SK-N-SH (cell line): ENCODE measurements around the gene SEPTIN11. TPM values are rescaled to one million over a fixed set of nuclear protein-coding genes. Genes with fewer than 3 reads are reported as not detected.
A peak's percentile ranks its signal among the peaks of the same experiment; 100 is the strongest.

Experiments used
- CTCF ChIA-PET: fragments of 300-600, 350-600 bp; formaldehyde crosslinking; extraction: SDS; loops from one replicate; lab custom pipeline; 2021; lab: Yijun Ruan, JAX
- POLR2A ChIA-PET: fragments of 350-600 bp; sonication (Branson Sonifier 250); formaldehyde crosslinking; extraction: SDS; loops from one replicate; lab custom pipeline; 2020; ENCODE audit warnings: antibody characterized with exemption, inconsistent platforms; lab: Yijun Ruan, JAX
- DNase-seq: peaks from one replicate; pipeline ENCODE4 v3.0.0; 2012
- H2AFZ ChIP-seq: fragments of 200-600 bp; sonication (generic); 2 replicates; pipeline ENCODE4 v1.8.1; 2016; ENCODE audit warnings: antibody characterized with exemption, mild to moderate bottlenecking, low read depth
- H3F3A ChIP-seq: fragments of 200-600 bp; sonication (generic); replicated peaks from 2 replicates; pipeline ENCODE3; 2016; ENCODE audit warnings: antibody characterized with exemption, mild to moderate bottlenecking; ENCODE audit not compliant: insufficient read depth
- H3K27ac ChIP-seq, 2 experiments: fragments of 200-500 bp in 1 of 2; fragments of 200-600 bp in 1 of 2; sonication (Bioruptor generic) in 1 of 2; sonication (generic), shearing (Covaris generic) in 1 of 2; 2 replicates each; pipeline versions ENCODE4 v1.5.1 to v1.6.1; 2014 to 2016; ENCODE audit warnings: low read depth in 2 of 2, inconsistent platforms in 1 of 2, low read length in 1 of 2, mild to moderate bottlenecking in 1 of 2, mixed read lengths in 1 of 2
- H3K27me3 ChIP-seq: fragments of 200-600 bp; sonication (generic), shearing (Covaris generic); 2 replicates; pipeline ENCODE4 v1.6.1; 2016; ENCODE audit warnings: mixed run types; ENCODE audit not compliant: insufficient read depth
- H3K36me3 ChIP-seq, 2 experiments: fragments of 200-500 bp in 1 of 2; fragments of 200-600 bp in 1 of 2; sonication (Bioruptor generic) in 1 of 2; sonication (generic) in 1 of 2; replicated peaks in 1 of 2; 2 replicates each; pipeline versions ENCODE3 to v1.5.1; 2014 to 2016; ENCODE audit warnings: low read length in 1 of 2, mild to moderate bottlenecking in 1 of 2; ENCODE audit not compliant: insufficient read depth in 2 of 2, control insufficient read depth in 1 of 2
- H3K4me1 ChIP-seq, 2 experiments: fragments of 200-500 bp in 1 of 2; fragments of 200-600 bp in 1 of 2; sonication (Bioruptor generic) in 1 of 2; sonication (generic), shearing (Covaris generic) in 1 of 2; 2 replicates each; pipeline versions ENCODE4 v1.5.1 to v1.6.1; 2014 to 2016; ENCODE audit warnings: low read depth in 1 of 2, low read length in 1 of 2, mixed run types in 1 of 2; ENCODE audit not compliant: insufficient read depth in 2 of 2, control insufficient read depth in 1 of 2
- H3K4me2 ChIP-seq: fragments of 200-600 bp; sonication (generic), shearing (Covaris generic); 2 replicates; pipeline ENCODE4 v1.6.1; 2017; ENCODE audit warnings: mixed run types
- H3K4me3 ChIP-seq, 2 experiments: fragments of 200-500 bp in 1 of 2; fragments of 200-600 bp in 1 of 2; sonication (Bioruptor generic) in 1 of 2; sonication (generic), shearing (Covaris generic) in 1 of 2; 2 replicates each; pipeline versions ENCODE4 v1.5.1 to v1.8.1; 2014 to 2016; ENCODE audit warnings: low read depth in 2 of 2, inconsistent platforms in 1 of 2, low read length in 1 of 2, mild to moderate bottlenecking in 1 of 2, mixed read lengths in 1 of 2, moderate library complexity in 1 of 2
- H3K79me2 ChIP-seq: fragments of 200-600 bp; sonication (generic); 2 replicates; pipeline ENCODE4 v1.8.1; 2017; ENCODE audit warnings: mild to moderate bottlenecking; ENCODE audit not compliant: insufficient read depth
- H3K9ac ChIP-seq: fragments of 200-600 bp; sonication (generic); 2 replicates; pipeline ENCODE4 v1.6.1; 2017; ENCODE audit warnings: mixed run types
- H3K9me2 ChIP-seq: fragments of 200-600 bp; sonication (generic); 2 replicates; pipeline ENCODE4 v1.6.1; 2017; ENCODE audit warnings: mixed run types
- H3K9me3 ChIP-seq: fragments of 200-600 bp; sonication (generic); 2 replicates; pipeline ENCODE4 v1.6.1; 2017; ENCODE audit warnings: mixed run types, mild to moderate bottlenecking, moderate library complexity
- H4K20me1 ChIP-seq: fragments of 200-600 bp; sonication (generic); 2 replicates; pipeline ENCODE4 v1.6.1; 2017; ENCODE audit warnings: mild to moderate bottlenecking, mixed run types; ENCODE audit not compliant: insufficient read depth
- CHD2 ChIP-seq: fragments of 150-350 bp; IDR thresholded peaks from 2 replicates; pipeline ENCODE4 v1.6.1; 2018; ENCODE audit warnings: low read length; ENCODE audit not compliant: partially characterized antibody
- EP300 ChIP-seq, 2 experiments: IDR thresholded peaks; 2 replicates each; pipeline versions ENCODE4 v1.4.0 to v1.6.1; 2012; ENCODE audit warnings: borderline replicate concordance in 1 of 2, low read depth in 1 of 2, low read length in 1 of 2
- IRF3 ChIP-seq: fragments of 150-350 bp; IDR thresholded peaks from 2 replicates; pipeline ENCODE4 v1.6.1; 2016; ENCODE audit warnings: mild to moderate bottlenecking, low read depth, low read length
- NRF1 ChIP-seq: IDR thresholded peaks from 2 replicates; pipeline ENCODE4 v1.6.1; 2012; ENCODE audit warnings: low read depth, mild to moderate bottlenecking, low read length
- RAD21 ChIP-seq: IDR thresholded peaks from 2 replicates; pipeline ENCODE4 v1.6.1; 2012; ENCODE audit warnings: mild to moderate bottlenecking, low read length
- RCOR1 ChIP-seq: fragments of 150-350 bp; IDR thresholded peaks from 2 replicates; pipeline ENCODE4 v1.6.1; 2017; ENCODE audit warnings: antibody characterized with exemption, low read length
- TCF12 ChIP-seq: IDR thresholded peaks from 2 replicates; pipeline ENCODE4 v1.4.0; 2012
- TEAD4 ChIP-seq: IDR thresholded peaks from 2 replicates; pipeline ENCODE4 v1.4.0; 2012; ENCODE audit warnings: mild to moderate bottlenecking, borderline replicate concordance; ENCODE audit not compliant: insufficient read depth
- WGBS: methylation state at CpG from one replicate; pipeline ENCODE4 v1.1.6; 2017; ENCODE audit warnings: low lambda C conversion rate; 5-methylcytosine and 5-hydroxymethylcytosine counted together
- polyA plus RNA-seq, 3 experiments: library from polyadenylated mRNA; depleted of rRNA; stranded (reverse); fragments of >200 nt; gene quantifications; 2 replicates each; pipeline ENCODE4 v1.2.3, GENCODE V29; 2012

The SEPTIN11 gene
- polyA plus RNA-seq, 1 of the 3 experiments (the other 2 are of a cell fraction), result 47.4 TPM

GRCh38 chr4:76902233-76902890 lies 47.2 kb upstream of the SEPTIN11 start (continued):
- TF ChIP-seq TEAD4 (no peak), EP300 (IDR thresholded peaks at IDR 0.05; ENCODE audit: borderline replicate concordance in 1 of 2, low read depth in 1 of 2, low read length in 1 of 2) (no peak)

DNA sequence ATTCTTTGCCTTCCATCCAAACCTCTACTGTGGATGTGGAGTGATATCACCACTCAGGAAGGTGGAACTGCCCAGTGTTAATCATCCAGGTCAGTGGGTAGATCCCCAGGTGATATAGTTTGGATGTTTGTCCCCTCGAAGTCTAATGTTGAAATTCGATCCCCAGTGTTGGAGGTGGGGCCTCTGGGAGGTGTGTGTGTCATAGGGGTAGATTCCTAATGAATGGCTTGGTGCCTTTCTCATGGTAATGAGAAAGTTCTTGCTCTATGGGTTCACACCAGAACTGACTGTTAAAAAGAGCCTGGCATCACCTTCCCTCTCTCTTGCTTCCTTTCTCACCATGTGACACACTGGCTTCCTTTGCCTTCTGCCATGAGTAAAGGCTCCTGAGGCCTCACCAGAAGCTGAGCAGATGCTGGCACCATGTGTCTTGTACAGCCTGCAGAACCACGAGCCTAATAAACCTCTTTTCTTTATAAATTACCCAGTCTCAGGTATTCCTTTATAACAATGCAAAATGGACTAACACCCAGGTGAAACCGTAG lies 44.8 kb upstream of the SEPTIN11 start:
- Histone ChIP-seq H3K36me3 (no peaks in the 10 kb centered on the region), H3K9me3 (no peaks in the 10 kb centered on the region), H3F3A (no peaks in the 10 kb centered on the region), H3K9ac (no peak overlapping the region), H3K4me1 (no peaks in the 10 kb centered on the region), H3K79me2 (no peaks in the 10 kb centered on the region), H2AFZ (no peak overlapping the region), H3K27ac (peak overlapping the region in 1 of 2 experiments; percentile 60; a peak in 1 of 4 replicates), H3K27me3 (no peaks in the 10 kb centered on the region), H3K4me2 (no peak overlapping the region), H3K4me3 (no peak overlapping the region), H3K9me2 (no peaks in the 10 kb centered on the region), H4K20me1 (no peaks in the 10 kb centered on the region)
- 2% methylated on average over 4 of the region's 4 CpGs for WGBS
- TF ChIP-seq RAD21 (no peak), RCOR1 (no peak), IRF3 (no peak), CHD2 (no peak), NRF1 (no peak), TEAD4 (no peak)
- no peak for DNase-seq
- CTCF ChIA-PET, result no interaction called here
- POLR2A ChIA-PET, result no interaction called here

DNA sequence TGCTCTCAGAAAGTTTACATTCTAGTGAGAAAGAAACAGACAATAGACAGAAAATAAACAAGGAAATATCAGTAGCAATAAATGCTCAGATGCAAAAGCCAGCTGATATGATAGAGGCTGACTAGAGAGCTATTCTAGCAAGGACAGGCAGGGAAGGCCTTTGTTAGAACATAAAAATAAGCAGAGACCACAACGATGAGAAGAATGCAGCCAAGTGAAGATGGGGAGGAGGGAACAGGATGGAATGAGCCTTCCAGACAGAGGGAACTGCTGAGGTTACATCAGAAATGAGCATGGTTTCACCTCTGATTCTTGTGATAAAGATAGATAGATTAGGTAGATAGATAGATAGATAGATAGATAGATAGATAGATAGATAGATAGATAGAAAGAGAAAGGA lies 44.0 kb upstream of the SEPTIN11 start:
- H3K79me2 ChIP-seq, result no peaks in the 10 kb centered on the region
- 0% methylated on average over 1 of the region's 1 CpG for WGBS
- no peak overlapping the region for H3K4me3 ChIP-seq
- no peaks in the 10 kb centered on the region for H3K9me2 ChIP-seq
- ChIA-PET CTCF (no interaction called here), POLR2A (no interaction called here)
- DNase-seq, result no peak
- H3K9ac ChIP-seq, result no peak overlapping the region
- H3K27me3 ChIP-seq, result no peaks in the 10 kb centered on the region
- H3K4me2 ChIP-seq, result no peak overlapping the region
- TF ChIP-seq TEAD4 (no peak), TCF12 (peak; percentile 29; the same call in 1 of the 2 replicates)
- no peaks in the 10 kb centered on the region for H3K4me1 ChIP-seq
- H3K36me3 ChIP-seq, result no peaks in the 10 kb centered on the region
- H3F3A ChIP-seq, result no peaks in the 10 kb centered on the region
- H4K20me1 ChIP-seq, result no peaks in the 10 kb centered on the region
- no peaks in the 10 kb centered on the region for H3K9me3 ChIP-seq
- H2AFZ ChIP-seq, result no peak overlapping the region
- peak overlapping the region in 1 of 2 experiments; percentile 60; a peak in 2 of 4 replicates for H3K27ac ChIP-seq
